ENCODE results near the gene SORT1.

Gene SORT1

GRCh38 chr1:109327285-109327684, 70.4 kb downstream of the SORT1 start:
- Histone ChIP-seq H3K4me3 (replicated peaks; ENCODE audit: low read depth, low read length) (no peak overlapping the region), H3K36me3 (ENCODE audit: control insufficient read depth, insufficient read depth, low read length) (no peaks in the 10 kb centered on the region), H3K27me3 (replicated peaks; ENCODE audit: control insufficient read depth, insufficient read depth, low read length) (no peaks in the 10 kb centered on the region)
- TF ChIP-seq, protein P1, sequence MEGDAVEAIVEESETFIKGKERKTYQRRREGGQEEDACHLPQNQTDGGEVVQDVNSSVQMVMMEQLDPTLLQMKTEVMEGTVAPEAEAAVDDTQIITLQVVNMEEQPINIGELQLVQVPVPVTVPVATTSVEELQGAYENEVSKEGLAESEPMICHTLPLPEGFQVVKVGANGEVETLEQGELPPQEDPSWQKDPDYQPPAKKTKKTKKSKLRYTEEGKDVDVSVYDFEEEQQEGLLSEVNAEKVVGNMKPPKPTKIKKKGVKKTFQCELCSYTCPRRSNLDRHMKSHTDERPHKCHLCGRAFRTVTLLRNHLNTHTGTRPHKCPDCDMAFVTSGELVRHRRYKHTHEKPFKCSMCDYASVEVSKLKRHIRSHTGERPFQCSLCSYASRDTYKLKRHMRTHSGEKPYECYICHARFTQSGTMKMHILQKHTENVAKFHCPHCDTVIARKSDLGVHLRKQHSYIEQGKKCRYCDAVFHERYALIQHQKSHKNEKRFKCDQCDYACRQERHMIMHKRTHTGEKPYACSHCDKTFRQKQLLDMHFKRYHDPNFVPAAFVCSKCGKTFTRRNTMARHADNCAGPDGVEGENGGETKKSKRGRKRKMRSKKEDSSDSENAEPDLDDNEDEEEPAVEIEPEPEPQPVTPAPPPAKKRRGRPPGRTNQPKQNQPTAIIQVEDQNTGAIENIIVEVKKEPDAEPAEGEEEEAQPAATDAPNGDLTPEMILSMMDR (IDR thresholded peaks at IDR 0.05; ENCODE audit: insufficient read depth, low read length, poor library complexity, severe bottlenecking): no peak
- DNase-seq (ENCODE audit: extremely low read depth, insufficient read length): no peak

GRCh38 chr1:109322974-109323373, 74.7 kb downstream of the SORT1 start:
- Histone ChIP-seq H3K36me3 (ENCODE audit: control insufficient read depth, insufficient read depth, low read length) (no peaks in the 10 kb centered on the region), H3K4me3 (replicated peaks; ENCODE audit: low read depth, low read length) (no peak overlapping the region), H3K27me3 (replicated peaks; ENCODE audit: control insufficient read depth, insufficient read depth, low read length) (no peaks in the 10 kb centered on the region)
- no peak for DNase-seq (ENCODE audit: extremely low read depth, insufficient read length)
- TF ChIP-seq, protein P1 (IDR thresholded peaks at IDR 0.05; ENCODE audit: insufficient read depth, low read length, poor library complexity, severe bottlenecking): no peak

- Histone ChIP-seq H3K36me3 (ENCODE audit: control insufficient read depth, insufficient read depth, low read length) (no peaks in the 10 kb centered on the region), H3K27me3 (replicated peaks; ENCODE audit: control insufficient read depth, insufficient read depth, low read length) (no peaks in the 10 kb centered on the region), H3K4me3 (replicated peaks; ENCODE audit: low read depth, low read length) (no peak overlapping the region)
- DNase-seq (ENCODE audit: extremely low read depth, insufficient read length): no peak
- TF ChIP-seq, protein P1 (IDR thresholded peaks at IDR 0.05; ENCODE audit: insufficient read depth, low read length, poor library complexity, severe bottlenecking): no peak
These were observed 78.6 kb downstream of the SORT1 start for GRCh38 chr1:109319114-109319513.

DNA sequence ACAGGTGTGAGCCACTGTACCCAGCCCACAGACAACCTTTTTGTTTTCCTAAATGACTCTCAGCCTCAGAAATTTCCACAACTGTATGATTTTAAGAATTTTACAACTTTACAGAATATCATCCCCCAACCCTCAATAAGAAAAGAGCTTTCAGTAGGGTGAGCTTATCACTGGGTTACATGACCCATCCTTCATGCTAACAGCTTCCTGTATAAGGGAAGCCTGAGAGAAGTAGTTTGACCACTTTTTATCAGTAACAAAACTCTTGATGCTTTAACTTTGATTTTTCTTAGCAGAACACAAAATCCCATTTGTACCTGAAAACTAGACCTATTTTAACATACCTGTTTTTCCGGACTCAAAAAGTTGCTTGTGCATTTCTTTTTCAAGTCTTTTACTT, 81.2 kb downstream of the SORT1 start:
- Histone ChIP-seq H3K4me3 (replicated peaks; ENCODE audit: low read depth, low read length) (no peak overlapping the region), H3K36me3 (ENCODE audit: control insufficient read depth, insufficient read depth, low read length) (no peaks in the 10 kb centered on the region), H3K27me3 (replicated peaks; ENCODE audit: control insufficient read depth, insufficient read depth, low read length) (no peaks in the 10 kb centered on the region; the same call in 1 of the 2 replicates)
- no peak for DNase-seq (ENCODE audit: extremely low read depth, insufficient read length)
- TF ChIP-seq, protein P1 (IDR thresholded peaks at IDR 0.05; ENCODE audit: insufficient read depth, low read length, poor library complexity, severe bottlenecking): no peak

DNA sequence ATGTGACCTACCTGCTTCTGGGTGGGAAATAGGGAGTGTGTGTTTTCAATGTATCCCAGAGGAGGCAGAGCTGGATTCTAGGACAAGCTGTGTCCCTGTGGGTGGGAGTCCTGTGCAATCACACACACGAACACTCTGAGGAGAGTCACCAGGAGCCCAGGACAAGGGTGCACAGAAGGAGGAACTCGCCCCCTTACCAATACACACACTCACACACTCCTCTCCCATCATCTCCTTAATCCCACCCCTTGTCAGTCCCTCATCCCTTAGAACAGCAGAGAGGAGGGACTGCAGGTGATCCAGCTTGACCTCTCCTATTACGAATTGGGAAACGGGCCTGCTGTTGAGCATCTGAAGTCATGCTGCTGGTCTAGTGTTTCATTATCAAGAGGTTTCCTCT, 82.4 kb downstream of the SORT1 start:
- H3K27me3 ChIP-seq (replicated peaks; ENCODE audit: control insufficient read depth, insufficient read depth, low read length): no peaks in the 10 kb centered on the region; the same call in 1 of the 2 replicates
- TF ChIP-seq, protein P1 (IDR thresholded peaks at IDR 0.05; ENCODE audit: insufficient read depth, low read length, poor library complexity, severe bottlenecking): no peak
- no peak for DNase-seq (ENCODE audit: extremely low read depth, insufficient read length)
- H3K4me3 ChIP-seq (replicated peaks; ENCODE audit: low read depth, low read length): no peak overlapping the region
- no peaks in the 10 kb centered on the region for H3K36me3 ChIP-seq (ENCODE audit: control insufficient read depth, insufficient read depth, low read length)

DNA sequence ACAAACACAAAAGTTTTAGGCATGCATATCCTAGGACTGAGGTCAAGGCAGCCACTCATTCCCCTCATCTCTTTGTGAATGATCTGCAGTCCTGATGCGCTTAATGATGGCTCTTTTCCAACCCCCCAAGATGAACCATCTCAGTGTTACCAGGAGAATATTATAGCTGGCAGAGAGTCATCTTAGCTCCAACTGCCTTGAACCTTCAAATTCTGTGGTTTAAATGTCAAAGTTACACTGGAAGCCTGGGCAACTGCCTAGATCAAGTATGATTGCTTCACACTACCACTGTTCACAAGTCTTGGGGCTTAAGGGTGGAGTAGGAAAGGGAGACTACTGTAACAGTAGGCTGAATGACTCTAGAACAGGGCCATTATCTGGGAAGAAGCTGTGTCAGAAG, 82.9 kb downstream of the SORT1 start:
- Histone ChIP-seq H3K27me3 (replicated peaks; ENCODE audit: control insufficient read depth, insufficient read depth, low read length) (no peaks in the 10 kb centered on the region; the same call in 1 of the 2 replicates), H3K4me3 (replicated peaks; ENCODE audit: low read depth, low read length) (no peak overlapping the region), H3K36me3 (ENCODE audit: control insufficient read depth, insufficient read depth, low read length) (no peaks in the 10 kb centered on the region)
- TF ChIP-seq, protein P1 (IDR thresholded peaks at IDR 0.05; ENCODE audit: insufficient read depth, low read length, poor library complexity, severe bottlenecking): no peak
- DNase-seq (ENCODE audit: extremely low read depth, insufficient read length): no peak

All from GM06990 (cell line).